Measurements from ENCODE around the gene PHB1. TPM values are rescaled to one million over a fixed set of nuclear protein-coding genes. Genes with fewer than 3 reads are reported as not detected.
"Not testable (repeated sequence)": the region's sequence is repeated elsewhere in the genome, so short reads cannot be mapped to it uniquely, and the experiment has no call there.

Gene PHB1
- total RNA-seq, 8 experiments from 2014 or later, result 63.4 to 196 (median 97.5) TPM

GRCh38 chr17:49382556-49382955, 32.1 kb downstream of the PHB1 start:
- WGBS, 10 experiments, result 0 to 100% (median 60%) methylated on average over 1 to 6 of the region's 7 CpGs; no CpG with 5 or more reads in 4 of the 10 experiments
- ATAC-seq (replicated peaks in 6 of 8), result no peak
- no peak overlapping the region for H3K4me3 ChIP-seq
- H3K27ac ChIP-seq, result no peak overlapping the region
- in situ Hi-C loops (cut with MboI; ENCODE audit: low pct_unique_long_range_greater_than_20kb in 2 of 9, low sequenced_read_pairs in 9 of 9, unreplicated experiment in 9 of 9), result no loop called here
- H3K4me1 ChIP-seq (replicated peaks in 1 of 2), result no peaks in the 10 kb centered on the region

- H3K27ac ChIP-seq, result no peak overlapping the region
- in situ Hi-C loops (cut with MboI; ENCODE audit: low pct_unique_long_range_greater_than_20kb in 2 of 9, low sequenced_read_pairs in 9 of 9, unreplicated experiment in 9 of 9), result no loop called here
- H3K4me1 ChIP-seq (replicated peaks in 1 of 2), result no peaks in the 10 kb centered on the region
- no peak for ATAC-seq (replicated peaks in 6 of 8)
- no peak overlapping the region for H3K4me3 ChIP-seq
- 51 to 83% (median 70%) methylated on average over 1 to 5 of the region's 5 CpGs; no CpG with 5 or more reads in 4 of the 10 experiments for WGBS, 10 experiments
Measured at GRCh38 chr17:49381793-49382192, 32.9 kb downstream of the PHB1 start.

- WGBS, 10 experiments, result 20 to 100% (median 72%) methylated on average over 1 of the region's 1 CpG; no CpG with 5 or more reads in 6 of the 10 experiments
- in situ Hi-C loops (cut with MboI; ENCODE audit: low pct_unique_long_range_greater_than_20kb in 2 of 9, low sequenced_read_pairs in 9 of 9, unreplicated experiment in 9 of 9), result no loop called here
- no peak overlapping the region for H3K4me3 ChIP-seq
- H3K4me1 ChIP-seq (replicated peaks in 1 of 2), result no peaks in the 10 kb centered on the region
- no peak overlapping the region for H3K27ac ChIP-seq
- ATAC-seq (replicated peaks in 6 of 8), result no peak
Measured at GRCh38 chr17:49381033-49381432, 33.6 kb downstream of the PHB1 start.

GRCh38 chr17:49379926-49380325, 34.8 kb downstream of the PHB1 start:
- Histone ChIP-seq H3K27ac (no peak overlapping the region), H3K4me3 (no peak overlapping the region), H3K4me1 (replicated peaks in 1 of 2) (no peaks in the 10 kb centered on the region)
- ATAC-seq (replicated peaks in 6 of 8), result no peak
- in situ Hi-C loops (cut with MboI; ENCODE audit: low pct_unique_long_range_greater_than_20kb in 2 of 9, low sequenced_read_pairs in 9 of 9, unreplicated experiment in 9 of 9), result no loop called here
- 20 to 90% (median 80%) methylated on average over 1 to 4 of the region's 4 CpGs; no CpG with 5 or more reads in 2 of the 10 experiments for WGBS, 10 experiments

- in situ Hi-C loops (cut with MboI; ENCODE audit: low pct_unique_long_range_greater_than_20kb in 2 of 9, low sequenced_read_pairs in 9 of 9, unreplicated experiment in 9 of 9), result no loop called here
- H3K4me3 ChIP-seq, result no peak overlapping the region
- no peak overlapping the region for H3K27ac ChIP-seq
- no peaks in the 10 kb centered on the region for H3K4me1 ChIP-seq (replicated peaks in 1 of 2)
- WGBS, 10 experiments, result 0 to 100% (median 86%) methylated on average over 1 to 5 of the region's 5 CpGs; no CpG with 5 or more reads in 3 of the 10 experiments
- ATAC-seq (replicated peaks in 6 of 8), result no peak
Measured at GRCh38 chr17:49378311-49378710, 36.4 kb downstream of the PHB1 start.

- WGBS, 10 experiments, result 100% methylated on average over 1 of the region's 1 CpG; no CpG with 5 or more reads in 7 of the 10 experiments
- ATAC-seq (replicated peaks in 6 of 8), result no peak
- H3K4me1 ChIP-seq (replicated peaks in 1 of 2), result no peaks in the 10 kb centered on the region
- in situ Hi-C loops (cut with MboI; ENCODE audit: low pct_unique_long_range_greater_than_20kb in 2 of 9, low sequenced_read_pairs in 9 of 9, unreplicated experiment in 9 of 9), result no loop called here
- no peak overlapping the region for H3K4me3 ChIP-seq
- H3K27ac ChIP-seq, result no peak overlapping the region
Measured at GRCh38 chr17:49375544-49375943, 39.1 kb downstream of the PHB1 start.

GRCh38 chr17:49373115-49373514, 41.6 kb downstream of the PHB1 start:
- ATAC-seq (replicated peaks in 6 of 8), result peak in 1 of 8 experiments; percentile 29
- no peak overlapping the region for H3K27ac ChIP-seq
- in situ Hi-C loops (cut with MboI; ENCODE audit: low pct_unique_long_range_greater_than_20kb in 2 of 9, low sequenced_read_pairs in 9 of 9, unreplicated experiment in 9 of 9), result no loop called here
- 75 to 90% (median 80%) methylated on average over 3 to 6 of the region's 6 CpGs; no CpG with 5 or more reads in 1 of the 10 experiments for WGBS, 10 experiments
- H3K4me1 ChIP-seq (replicated peaks in 1 of 2), result no peaks in the 10 kb centered on the region
- H3K4me3 ChIP-seq, result no peak overlapping the region

GRCh38 chr17:49372425-49372824, 42.3 kb downstream of the PHB1 start:
- ATAC-seq (replicated peaks in 6 of 8), result no peak
- in situ Hi-C loops (cut with MboI; ENCODE audit: low pct_unique_long_range_greater_than_20kb in 2 of 9, low sequenced_read_pairs in 9 of 9, unreplicated experiment in 9 of 9), result no loop called here
- WGBS, 10 experiments, result 57 to 100% (median 74%) methylated on average over 2 to 7 of the region's 7 CpGs; no CpG with 5 or more reads in 1 of the 10 experiments
- no peak overlapping the region for H3K27ac ChIP-seq
- no peaks in the 10 kb centered on the region for H3K4me1 ChIP-seq (replicated peaks in 1 of 2)
- no peak overlapping the region for H3K4me3 ChIP-seq

GRCh38 chr17:49370971-49371834, 43.5 kb downstream of the PHB1 start:
- H3K4me1 ChIP-seq (replicated peaks in 1 of 2), result no peaks in the 10 kb centered on the region

GRCh38 chr17:49369760-49370159, 44.9 kb downstream of the PHB1 start:
- Histone ChIP-seq H3K4me1 (replicated peaks in 1 of 2) (no peaks in the 10 kb centered on the region), H3K4me3 (no peak overlapping the region), H3K27ac (no peak overlapping the region)
- WGBS, 10 experiments, result 67 to 100% (median 100%) methylated on average over 1 of the region's 1 CpG; no CpG with 5 or more reads in 5 of the 10 experiments
- in situ Hi-C loops (cut with MboI; ENCODE audit: low pct_unique_long_range_greater_than_20kb in 2 of 9, low sequenced_read_pairs in 9 of 9, unreplicated experiment in 9 of 9), result no loop called here
- ATAC-seq (replicated peaks in 6 of 8), result no peak

More at GRCh38 chr17:49370971-49371834, 43.5 kb downstream of the PHB1 start:
- H3K4me3 ChIP-seq, result no peak overlapping the region
- H3K27ac ChIP-seq, result no peak overlapping the region
- ATAC-seq (replicated peaks in 6 of 8), result no peak
- WGBS, 10 experiments, result 20 to 93% (median 53%) methylated on average over 1 to 3 of the region's 13 CpGs; no CpG with 5 or more reads in 3 of the 10 experiments
- in situ Hi-C loops (cut with MboI; ENCODE audit: low pct_unique_long_range_greater_than_20kb in 2 of 9, low sequenced_read_pairs in 9 of 9, unreplicated experiment in 9 of 9), result no loop called here

- Histone ChIP-seq H3K27ac (no peak overlapping the region), H3K4me1 (replicated peaks in 1 of 2) (no peaks in the 10 kb centered on the region), H3K4me3 (no peak overlapping the region)
- no peak for ATAC-seq (replicated peaks in 6 of 8)
- 57 to 100% (median 100%) methylated on average over 1 of the region's 1 CpG; no CpG with 5 or more reads in 7 of the 10 experiments for WGBS, 10 experiments
- in situ Hi-C loops (cut with MboI; ENCODE audit: low pct_unique_long_range_greater_than_20kb in 2 of 9, low sequenced_read_pairs in 9 of 9, unreplicated experiment in 9 of 9), result no loop called here
Measured at GRCh38 chr17:49369089-49369488, 45.6 kb downstream of the PHB1 start.

GRCh38 chr17:49365667-49366066, 49.0 kb downstream of the PHB1 start:
- Histone ChIP-seq H3K4me3 (no peak overlapping the region), H3K27ac (no peak overlapping the region), H3K4me1 (replicated peaks in 1 of 2) (no peaks in the 10 kb centered on the region)
- ATAC-seq (replicated peaks in 6 of 8), result no peak
- WGBS, 10 experiments, result 0 to 67% (median 20%) methylated on average over 1 to 2 of the region's 2 CpGs; no CpG with 5 or more reads in 3 of the 10 experiments
- in situ Hi-C loops (cut with MboI; ENCODE audit: low pct_unique_long_range_greater_than_20kb in 2 of 9, low sequenced_read_pairs in 9 of 9, unreplicated experiment in 9 of 9), result no loop called here

GRCh38 chr17:49365126-49365525, 49.6 kb downstream of the PHB1 start:
- H3K4me1 ChIP-seq (replicated peaks in 1 of 2); H3K27ac ChIP-seq; H3K4me3 ChIP-seq; ATAC-seq (replicated peaks in 6 of 8); in situ Hi-C loops (cut with MboI; ENCODE audit: low pct_unique_long_range_greater_than_20kb in 2 of 9, low sequenced_read_pairs in 9 of 9, unreplicated experiment in 9 of 9): not testable (repeated sequence)
- 72 to 97% (median 95%) methylated on average over 1 to 8 of the region's 10 CpGs; no CpG with 5 or more reads in 3 of the 10 experiments for WGBS, 10 experiments

Data from motor neuron (in vitro differentiated cells).